C4-2B (cell line): ENCODE measurements around the gene CES2.

Experiments used
- CTCF ChIP-seq: fragments of 450-650 bp; conservative IDR thresholded peaks from 2 replicates; pipeline ENCODE4 v1.5.1; 2017; ENCODE audit warnings: mild to moderate bottlenecking
- ZFX ChIP-seq: fragments of 450-650 bp; IDR thresholded peaks from 2 replicates; pipeline ENCODE4 v1.6.1; 2017

GRCh38 chr16:66948837-66949225, 13.5 kb downstream of the CES2 start:
- TF ChIP-seq CTCF (no peak), ZFX (no peak)
